NCI-H187 (cell line): Measurements from ENCODE around the gene SLC5A11.
"Not testable (repeated sequence)": the region's sequence is repeated elsewhere in the genome, so short reads cannot be mapped to it uniquely, and the experiment has no call there.

Experiments
- DNase-seq, 2 experiments: peaks; one replicate each; lab custom pipeline; 2025; lab: John Stamatoyannopoulos, UW

The SLC5A11 gene

DNA sequence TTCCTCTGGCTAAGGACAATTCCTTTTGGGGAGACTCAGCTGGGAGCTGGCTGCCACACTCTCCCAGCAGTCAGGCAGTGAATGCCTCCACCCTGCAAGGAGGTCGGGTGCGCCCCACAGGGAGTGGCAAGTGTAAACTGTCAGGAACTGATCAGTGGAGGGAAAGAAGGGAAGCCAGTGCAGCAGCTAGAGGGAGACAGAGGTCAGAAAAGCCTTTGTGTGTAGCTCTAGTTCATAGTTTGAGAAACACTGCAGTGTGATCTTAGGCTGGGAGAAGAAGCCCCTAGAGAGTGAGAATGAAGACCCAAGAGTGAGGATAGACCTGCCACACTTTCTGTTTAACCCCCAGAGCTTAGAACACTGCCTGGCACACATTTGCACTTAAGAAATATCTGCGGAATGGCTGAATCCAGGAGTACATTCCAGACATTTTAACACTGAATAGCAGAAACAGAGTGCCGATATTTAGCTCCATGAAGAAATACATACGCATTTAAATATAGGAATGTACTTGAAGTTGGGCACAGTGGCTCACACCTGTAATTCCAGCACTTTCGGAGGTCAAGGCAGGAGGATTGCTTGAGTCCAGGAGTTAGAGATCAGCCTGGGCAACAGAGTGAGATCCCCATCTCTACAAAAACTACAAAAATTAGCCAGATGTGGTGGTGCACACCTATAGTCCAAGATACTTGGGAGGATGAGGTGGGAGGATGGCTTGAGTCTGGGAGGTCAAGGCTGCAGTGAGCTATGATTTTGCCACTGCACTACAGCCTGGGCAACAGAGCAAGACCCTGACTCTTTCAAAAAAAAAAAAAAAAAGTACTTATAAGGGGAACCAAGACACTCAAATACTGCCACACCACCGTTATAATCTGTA, 11.1 kb upstream of the SLC5A11 start:
- no peak for DNase-seq

DNA sequence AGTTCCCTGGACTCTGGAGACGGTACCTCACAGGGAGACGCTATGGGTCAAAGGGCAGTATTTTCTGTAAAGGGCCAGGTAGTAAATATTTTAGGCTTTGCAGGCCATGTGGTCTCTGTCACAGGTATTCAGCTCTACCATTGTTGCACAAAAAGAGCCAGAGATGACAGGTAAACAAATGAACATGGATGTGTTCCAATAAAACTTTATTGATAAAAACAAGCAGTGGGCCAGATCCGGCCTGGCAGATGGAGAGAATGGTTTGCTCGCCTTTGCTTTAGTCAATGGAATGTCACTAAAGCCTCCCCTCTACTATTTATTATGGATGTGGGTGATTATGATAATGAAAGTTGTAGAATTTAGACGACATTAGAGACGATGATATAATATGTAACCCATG, 8.9 kb upstream of the SLC5A11 start:
- DNase-seq: no peak

DNA sequence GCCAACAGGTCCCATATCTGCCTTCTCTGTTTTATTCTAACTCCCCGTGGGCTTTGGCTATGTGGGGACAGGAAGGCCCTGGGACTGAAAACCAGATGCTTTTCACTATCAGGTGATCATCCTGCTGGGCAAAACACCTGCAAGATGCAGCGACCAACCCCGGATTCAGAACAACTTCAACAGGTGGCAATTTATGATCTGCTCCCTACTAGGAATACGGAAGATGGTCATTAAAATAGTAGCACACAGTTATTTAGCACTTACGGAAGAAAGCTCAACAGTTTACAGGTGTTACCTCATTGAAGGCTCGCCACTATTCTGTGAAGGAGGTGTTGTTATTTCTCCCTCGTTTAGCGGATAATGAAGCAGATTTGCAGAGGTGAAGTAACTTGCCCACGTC, 7.8 kb upstream of the SLC5A11 start:
- no peak for DNase-seq

DNA sequence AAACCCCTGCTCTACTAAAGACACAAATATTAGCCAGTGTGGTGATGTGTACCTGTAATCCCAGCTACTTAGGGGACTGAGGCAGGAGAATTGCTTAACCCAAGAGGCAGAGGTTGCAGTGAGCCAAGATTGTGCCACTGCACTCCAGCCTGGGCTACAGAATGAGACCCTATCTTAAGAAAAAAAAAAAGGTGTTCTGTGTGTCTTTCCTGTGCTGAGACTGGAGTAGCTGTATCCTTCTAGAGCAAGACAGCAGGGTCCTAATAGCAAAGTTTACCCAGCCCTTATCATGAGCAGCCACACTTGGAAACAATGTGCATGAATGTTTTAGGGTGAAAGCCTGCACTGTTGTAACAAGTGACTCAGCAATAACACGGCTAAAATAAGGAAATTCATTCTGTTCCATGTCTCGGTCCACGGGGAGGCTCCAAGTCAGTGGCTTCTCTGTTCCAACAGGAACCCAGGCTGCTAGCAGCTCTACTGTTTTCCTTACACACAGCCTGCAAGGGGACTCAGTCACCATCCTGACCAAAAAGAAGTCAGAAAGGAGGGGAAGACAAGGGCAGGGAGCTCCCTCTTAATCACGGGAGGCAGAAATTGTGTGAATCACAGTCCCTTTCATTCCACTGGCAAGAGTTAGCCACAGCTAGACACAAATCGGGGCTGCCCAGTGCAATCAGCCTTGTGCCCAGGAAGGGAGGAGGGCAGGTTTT, 7.1 kb upstream of the SLC5A11 start:
- DNase-seq: no peak

DNA sequence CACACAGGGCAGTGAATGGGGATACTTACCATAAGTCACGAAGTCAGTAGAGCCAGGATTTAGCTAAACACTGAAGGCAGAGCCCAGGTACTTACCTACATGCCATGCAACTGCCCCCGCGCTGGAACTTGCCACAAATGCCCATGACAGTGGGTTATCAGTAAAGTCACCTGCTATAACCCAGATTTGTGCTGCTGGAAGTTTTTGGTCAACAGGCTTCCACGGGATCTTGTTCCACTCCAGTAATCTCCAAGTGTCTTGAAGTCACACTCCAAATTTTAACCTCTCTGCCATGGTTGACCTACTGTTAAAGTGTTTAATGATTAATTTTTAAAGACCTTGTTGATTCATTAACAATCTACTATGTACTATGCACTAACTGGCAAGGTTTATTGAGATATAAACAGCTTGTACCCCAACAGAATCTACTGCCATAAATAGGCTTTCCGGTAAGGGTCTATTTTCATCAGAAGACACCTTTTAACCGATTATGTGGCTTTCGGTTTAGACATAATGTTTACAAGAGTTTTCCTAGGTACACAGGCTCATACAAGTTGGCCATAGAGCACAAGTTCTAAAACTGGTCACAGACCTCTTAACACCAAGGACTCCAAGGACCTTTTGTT, 6.3 kb upstream of the SLC5A11 start:
- DNase-seq: no peak

DNA sequence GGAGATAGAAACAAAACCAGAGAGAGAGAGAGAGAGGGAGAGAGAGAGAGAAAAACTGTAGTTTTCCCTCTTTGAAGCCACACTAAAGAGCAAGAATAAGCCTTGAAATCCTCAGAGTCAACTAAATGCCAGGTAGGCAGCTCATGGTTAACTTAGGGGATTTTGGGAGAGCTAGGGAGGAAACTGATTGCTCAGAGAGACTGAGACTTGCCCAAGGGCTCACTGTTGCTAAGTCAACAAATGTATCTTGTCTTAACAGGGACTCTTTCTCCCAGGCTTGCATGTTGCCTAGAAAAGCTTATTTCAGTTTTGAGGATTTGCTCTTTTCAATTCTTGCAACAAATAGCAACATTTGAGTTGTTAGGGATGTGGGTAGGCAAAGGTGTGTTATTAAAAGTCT, 4.5 kb upstream of the SLC5A11 start:
- no peak for DNase-seq

DNA sequence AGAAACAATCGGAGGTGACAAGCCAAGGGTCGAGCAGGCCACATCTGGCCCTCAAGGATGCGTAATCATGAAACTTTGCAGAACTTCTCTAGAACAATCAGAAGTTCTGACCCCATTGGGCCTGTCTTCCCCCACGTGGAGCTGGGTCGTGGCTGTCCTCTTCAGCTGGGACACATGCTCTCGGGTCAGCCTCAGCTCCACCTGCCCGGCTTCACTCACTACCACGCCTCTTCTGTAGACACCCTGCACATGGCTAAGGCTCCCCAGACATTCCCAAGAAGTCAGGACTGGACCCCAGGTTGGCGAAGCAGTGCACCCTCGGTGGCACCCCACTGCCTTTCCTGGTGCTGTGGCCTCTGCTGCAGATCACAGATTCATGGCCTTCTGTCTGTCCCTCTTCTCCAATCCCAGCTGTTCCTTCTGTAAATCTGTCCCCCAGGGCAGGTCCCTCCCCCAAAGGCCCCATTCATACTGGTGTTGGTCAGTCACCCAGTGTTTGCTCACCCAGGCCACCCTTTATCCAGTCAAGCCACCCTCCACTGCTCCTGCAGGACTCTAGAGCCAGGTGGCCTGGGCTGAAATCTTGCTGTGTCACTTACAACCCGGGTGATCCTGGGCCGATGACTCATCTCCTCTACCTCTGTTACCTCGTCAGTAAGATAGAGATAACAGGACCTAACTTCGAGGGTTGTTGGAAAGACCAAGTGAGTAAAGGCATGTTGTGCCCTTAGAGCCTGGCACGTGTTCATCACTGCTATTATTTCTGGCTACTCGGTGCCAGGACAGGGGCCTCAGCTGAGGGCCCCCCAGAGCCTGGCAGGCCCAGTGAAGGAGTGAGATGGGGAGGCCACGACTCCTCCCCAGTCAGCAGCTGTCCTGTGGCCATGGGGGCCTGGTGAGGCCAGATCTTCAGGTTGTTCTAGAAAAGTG, 1.4 kb upstream of the SLC5A11 start:
- no peak for DNase-seq

DNA sequence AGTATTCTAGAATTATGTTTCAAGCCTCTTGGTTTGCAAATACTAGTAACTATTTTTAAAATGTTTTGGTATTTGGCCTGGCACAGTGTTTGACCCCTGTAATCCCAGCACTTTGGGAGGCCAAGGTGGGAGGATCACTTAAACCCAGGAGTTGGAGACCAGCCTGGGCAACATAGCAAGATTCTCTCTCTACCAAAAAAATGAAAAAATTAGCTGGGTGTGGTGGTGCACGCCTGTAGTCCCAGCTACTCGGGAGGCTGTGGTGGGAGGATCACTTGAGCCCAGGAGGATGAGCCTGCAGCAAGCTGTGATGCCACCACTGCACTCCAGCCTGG, 765 bp upstream of the SLC5A11 start:
- DNase-seq: not testable (repeated sequence)

DNA sequence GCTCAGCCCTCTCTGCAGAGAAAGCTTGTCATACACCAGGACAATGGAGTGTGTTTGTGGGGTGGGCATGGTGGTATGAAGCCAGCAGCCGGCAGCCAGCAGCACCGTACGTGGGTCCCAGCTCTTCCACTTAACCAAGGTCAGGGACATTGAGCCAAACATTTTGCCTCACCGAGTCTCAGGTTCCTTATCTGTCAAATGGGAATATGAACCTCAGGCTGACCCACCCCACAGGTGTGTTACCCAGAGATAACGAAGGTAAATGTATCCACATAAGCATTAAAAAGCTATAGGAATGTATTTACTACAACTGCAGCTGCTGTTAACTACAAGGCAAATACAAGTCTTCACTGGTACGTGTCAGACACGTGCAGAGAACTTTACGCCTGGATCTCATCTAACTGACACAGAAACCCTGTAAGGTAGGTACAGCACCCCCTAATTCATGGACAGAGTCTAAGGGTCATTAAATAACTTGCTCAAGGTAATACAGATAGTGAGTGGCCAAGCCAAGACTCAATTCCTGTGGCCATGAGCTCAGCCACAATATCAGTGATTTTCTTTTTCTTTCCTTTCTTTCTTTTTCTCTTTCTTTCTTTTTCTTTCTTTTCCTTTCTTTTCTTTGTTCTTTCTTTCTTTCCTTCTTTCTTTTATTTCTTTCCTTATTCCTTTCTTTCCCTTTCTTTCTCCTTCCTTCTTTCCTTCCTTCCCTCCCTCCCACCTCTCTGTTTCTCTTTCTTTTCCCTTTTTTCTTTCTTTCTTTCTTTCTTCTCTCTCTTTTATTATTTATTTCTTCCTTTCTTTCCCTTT, 990 bp downstream of the SLC5A11 start:
- DNase-seq: no peak

DNA sequence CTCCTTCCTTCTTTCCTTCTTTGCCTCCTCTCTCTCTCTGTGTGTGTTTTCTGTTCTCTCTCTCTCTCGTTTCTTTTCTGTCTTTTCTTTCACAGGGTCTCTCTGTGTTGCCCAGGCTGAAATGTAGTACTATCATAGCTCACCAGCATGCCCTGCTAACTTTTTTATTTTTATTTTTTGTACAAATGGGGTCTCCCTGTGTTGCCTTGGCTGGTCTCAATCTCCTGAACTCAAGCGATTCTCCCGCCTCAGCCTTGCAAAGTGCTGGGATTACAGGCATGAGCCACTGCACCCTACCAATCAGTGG, 1.5 kb downstream of the SLC5A11 start:
- no peak for DNase-seq

DNA sequence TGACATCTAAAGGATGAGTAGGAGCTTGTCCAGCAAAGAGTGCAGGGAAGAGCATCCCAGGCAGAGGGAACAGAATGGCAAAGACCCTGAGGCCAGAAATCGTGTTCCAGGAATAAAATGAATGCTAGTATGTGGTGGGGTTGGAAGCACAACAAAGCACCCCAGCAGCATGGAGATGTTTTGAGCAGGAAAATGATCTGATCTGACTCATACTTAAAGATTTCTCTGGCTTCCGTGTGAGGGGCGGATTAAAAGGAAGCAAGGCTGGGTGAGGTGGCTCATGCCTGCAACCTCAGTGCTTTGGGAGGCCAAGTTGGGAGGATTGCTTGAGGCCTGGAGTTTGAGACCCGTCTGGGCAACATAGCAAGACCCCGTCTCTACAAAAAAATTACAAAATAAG, 2.3 kb downstream of the SLC5A11 start:
- DNase-seq: no peak

DNA sequence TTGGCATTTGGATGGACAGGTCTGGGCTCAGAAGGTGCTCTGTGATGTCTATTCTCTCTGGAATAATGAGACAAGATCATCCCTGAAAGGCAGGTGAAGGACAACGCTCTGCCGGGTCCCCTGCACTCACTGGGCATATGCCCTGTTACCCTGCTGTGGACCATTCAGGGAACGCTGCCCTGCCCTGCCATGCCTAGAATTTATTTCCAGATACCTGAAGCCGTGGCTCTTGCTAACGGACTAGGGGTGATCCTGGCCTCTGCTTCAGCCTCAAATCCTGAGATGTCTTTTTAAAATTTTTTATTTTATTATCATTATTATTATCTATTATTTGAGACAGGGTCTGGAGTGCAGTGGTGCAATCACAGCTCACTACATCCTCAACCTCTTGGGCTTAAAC, 3.9 kb downstream of the SLC5A11 start:
- no peak for DNase-seq

DNA sequence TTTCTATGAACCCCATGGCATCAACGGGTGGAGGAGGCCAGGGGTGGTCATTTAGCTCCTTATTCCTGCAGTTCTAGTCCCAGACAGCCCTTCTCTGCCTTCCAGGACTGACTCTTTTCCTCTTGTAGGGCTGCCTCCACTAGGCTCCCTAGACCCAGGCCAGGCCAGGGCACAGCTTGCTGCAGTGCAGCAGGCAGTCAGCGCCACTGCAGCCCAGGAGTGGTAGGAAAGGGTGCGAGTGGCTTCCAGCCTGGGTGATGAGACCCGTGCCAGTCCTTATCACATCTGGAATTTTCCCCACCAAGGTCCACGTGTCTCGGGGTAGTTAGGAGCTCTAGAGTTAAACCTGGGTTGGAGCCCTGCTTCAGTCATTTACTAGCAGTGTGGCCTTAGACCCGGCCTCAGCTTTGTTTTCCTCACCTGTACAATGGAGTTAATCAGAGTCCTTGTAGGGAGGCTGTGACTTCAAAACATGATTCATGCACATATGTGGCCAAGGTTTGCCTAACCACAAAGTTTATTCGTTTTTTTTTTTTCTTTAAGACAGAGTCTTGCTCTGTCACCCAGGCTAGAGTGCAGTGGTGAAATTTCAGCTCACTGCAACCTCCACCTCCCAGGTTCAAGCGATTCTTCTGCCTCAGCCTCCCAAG, 4.7 kb downstream of the SLC5A11 start:
- no peak for DNase-seq

DNA sequence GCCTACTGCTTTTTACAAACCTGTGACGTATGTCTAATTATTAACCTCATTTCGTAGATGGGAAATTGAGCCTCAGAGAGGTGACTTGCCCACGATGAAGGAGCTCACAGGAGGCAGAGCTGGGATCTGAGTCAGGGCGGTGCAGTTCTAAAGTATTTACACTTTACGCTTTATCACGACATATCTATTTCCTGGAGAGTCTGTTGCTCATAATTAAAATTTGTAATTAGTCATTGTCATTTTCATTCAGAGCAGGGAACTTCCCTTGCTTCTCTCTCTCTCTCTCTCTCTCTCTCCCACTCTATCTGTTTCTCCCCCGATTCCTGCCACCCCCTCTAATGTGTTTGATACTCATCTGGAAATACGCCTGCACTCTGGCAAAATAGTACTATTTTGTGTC, 5.9 kb downstream of the SLC5A11 start:
- DNase-seq: no peak

DNA sequence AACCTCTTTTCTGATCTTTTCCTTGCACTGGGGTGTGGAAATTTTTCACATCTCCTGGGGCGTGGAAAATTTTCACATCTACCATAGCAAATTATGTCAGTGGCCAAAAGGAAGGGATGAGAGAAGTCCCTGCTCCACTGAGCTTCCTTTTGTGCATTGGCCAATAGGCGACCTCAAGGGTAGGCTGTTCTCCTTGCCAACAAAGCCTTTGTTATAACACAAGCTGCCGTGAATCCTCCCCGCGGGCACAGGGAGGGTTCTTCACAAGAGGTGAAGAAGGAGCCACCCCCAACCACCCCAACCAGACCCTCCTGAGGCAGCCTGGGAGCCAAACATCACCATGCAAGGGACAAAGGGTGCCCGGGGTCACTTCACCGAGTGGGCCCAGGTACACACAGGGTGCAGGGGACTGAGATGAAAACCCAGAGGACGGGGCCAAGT, 6.5 kb downstream of the SLC5A11 start:
- DNase-seq: no peak

DNA sequence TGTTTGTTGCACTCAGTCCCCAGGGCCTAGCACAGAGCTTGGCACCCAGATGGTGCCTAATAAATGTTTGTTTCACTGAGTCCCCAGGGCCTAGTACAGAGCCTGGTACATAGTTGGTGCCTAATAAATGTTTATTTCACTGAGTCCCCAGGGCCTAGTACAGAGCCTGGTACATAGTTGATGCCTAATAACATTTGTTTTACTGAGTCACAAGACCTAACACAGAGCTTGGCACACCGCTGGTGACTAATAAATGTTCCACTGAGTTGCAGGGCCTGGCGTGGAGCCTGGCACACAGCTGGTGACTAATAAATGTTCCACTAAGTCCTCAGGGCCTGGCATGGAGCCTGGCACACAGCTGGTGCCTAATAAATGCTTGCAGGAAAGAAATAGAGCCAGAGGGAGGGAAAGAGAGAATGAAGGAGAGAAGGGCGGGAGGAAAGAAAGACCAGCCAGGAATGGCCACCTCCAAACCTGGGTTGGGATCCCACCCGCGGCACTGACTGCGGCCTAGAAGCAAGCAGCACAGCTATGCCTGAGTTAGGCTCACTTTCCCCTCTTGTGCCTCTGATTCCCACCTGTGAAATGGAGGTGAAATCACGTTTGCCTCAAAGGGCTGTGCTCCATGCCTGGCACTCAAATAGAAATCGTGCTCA, 7.5 kb downstream of the SLC5A11 start:
- no peak for DNase-seq

DNA sequence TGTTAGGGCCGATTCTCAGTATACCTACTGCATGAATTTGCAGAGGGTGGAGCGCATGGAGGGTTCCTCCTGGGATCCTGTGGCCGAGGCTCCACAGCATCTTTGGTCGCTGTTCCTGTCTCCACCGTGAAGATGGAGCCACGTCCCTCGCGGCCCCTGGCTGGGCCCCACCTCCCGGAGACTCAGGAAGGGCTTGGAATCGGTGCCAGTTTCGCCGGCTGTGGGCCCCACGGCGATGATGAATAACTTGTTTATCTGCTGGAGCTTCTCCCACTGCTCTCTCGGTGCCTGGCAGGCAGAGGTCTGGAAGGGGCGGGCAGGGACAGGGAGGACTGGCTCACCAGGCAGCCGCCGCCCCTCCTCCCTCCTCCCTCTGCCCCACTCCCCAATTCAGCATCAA, 8.1 kb downstream of the SLC5A11 start:
- DNase-seq: no peak

DNA sequence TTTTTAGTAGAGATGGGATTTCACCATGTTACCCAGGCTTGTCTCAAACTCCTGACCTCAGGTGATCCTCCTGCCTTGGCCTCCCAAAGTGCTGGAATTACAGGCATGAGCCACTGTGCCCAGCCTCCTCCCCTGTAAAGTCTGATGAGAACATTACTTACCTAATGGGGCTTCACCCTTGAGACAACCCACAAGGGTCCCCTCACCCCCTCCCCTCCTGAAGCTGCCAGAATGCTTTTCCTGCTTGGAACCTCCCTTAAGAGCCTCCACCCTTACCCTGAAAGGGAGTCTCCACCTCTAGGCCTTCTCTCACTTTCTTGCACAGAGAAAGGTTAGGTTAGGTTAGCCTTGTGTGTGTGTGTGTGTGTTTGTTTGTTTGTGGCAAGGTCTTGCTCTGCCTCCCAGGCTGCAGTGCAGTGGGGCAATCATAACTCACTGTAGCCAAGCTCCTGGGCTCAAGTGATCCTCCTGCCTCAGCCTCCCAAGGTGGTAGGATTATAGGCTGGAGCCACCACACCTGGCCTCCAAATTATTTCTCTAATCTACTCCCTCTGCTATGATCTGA, 8.9 kb downstream of the SLC5A11 start:
- no peak for DNase-seq

DNA sequence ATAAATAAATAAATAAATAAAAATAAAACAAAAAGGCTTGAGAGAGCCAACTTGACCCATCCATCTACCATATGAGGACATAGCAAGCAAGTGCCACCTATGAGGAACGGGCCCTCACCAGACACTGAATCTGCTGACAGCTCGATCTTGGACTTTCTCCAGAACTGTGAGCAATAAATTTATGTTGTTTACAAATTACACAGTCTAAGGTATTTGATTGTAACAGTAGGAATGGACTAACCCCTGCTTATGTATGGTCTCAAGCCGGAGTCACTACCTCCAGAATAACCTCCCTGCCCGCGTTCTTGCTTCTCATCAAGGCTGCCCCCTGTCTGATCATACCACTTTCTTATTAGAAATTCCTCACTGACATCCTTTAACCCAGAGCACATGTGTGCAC, 9.9 kb downstream of the SLC5A11 start:
- no peak for DNase-seq

DNA sequence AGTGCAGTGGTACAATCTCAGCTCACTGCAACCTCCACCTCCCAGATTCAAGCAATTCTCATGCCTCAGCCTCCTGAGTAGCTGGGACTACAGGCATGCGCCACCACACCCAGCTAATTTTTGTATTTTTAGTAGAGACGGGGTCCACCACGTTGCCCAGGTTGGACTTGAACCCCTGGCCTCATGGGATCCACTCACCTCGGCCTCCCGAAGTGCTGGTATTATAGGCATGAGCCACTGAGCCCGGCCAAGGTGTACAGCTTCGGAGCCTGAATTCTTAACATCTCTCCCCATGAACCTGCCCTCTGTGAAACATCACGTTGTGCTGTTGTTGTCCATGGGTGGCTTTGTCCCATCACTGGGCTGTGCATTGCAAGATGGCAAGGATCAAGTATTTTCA, 11.1 kb downstream of the SLC5A11 start:
- DNase-seq: not testable (repeated sequence)
